ENCODE results near the gene CSF1. TPM values are rescaled to one million over a fixed set of nuclear protein-coding genes. Genes with fewer than 3 reads are reported as not detected.

CSF1 gene
- total RNA-seq, 1 experiment from 2014 or later = 3.0 TPM

GRCh38 chr1:109898842-109899241 is 11.8 kb upstream of the CSF1 start (continued):
- no peak for TF ChIP-seq REST (IDR thresholded peaks at IDR 0.05; ENCODE audit: low read depth)
- no peak for TF ChIP-seq POLR2AphosphoS5 (IDR thresholded peaks at IDR 0.05; ENCODE audit: low read depth, low read length)
- TF ChIP-seq ZFX (IDR thresholded peaks at IDR 0.05) = no peak

- ChIA-PET RAD21 (ENCODE audit: low non-redundant PET in 1 of 2, low total read pairs in 2 of 2, uncharacterized antibody in 2 of 2, unreplicated experiment in 2 of 2) (no interaction called here), CTCF (no interaction called here), POLR2A (no interaction called here)
- DNase-seq (ENCODE audit: low read depth, low spot score) = no peak
- no peak for ATAC-seq
- intact Hi-C loops (cut with micrococcal nuclease) = no loop called here
- Histone ChIP-seq H3K9me3 (ENCODE audit: control insufficient read depth in 1 of 2, insufficient read depth in 1 of 2, low read depth in 1 of 2, low read length in 2 of 2) (no peaks in the 10 kb centered on the region), H3K9ac (ENCODE audit: low read length) (no peak overlapping the region), H3K27me3 (ENCODE audit: insufficient read depth, low read length) (no peaks in the 10 kb centered on the region), H3K79me2 (ENCODE audit: insufficient read depth, low read length) (no peaks in the 10 kb centered on the region), H3K9me2 (ENCODE audit: insufficient read depth) (no peaks in the 10 kb centered on the region), H2AFZ (ENCODE audit: low read depth, low read length, poor library complexity, severe bottlenecking) (no peak overlapping the region), H3K4me1 (ENCODE audit: control insufficient read depth in 1 of 2, insufficient read depth in 2 of 2, low read length in 2 of 2) (peaks cover 2 to 17% of the 10 kb centered on the region in 2 experiments; a peak in 3 of 4 replicates), H3K4me2 (ENCODE audit: low read length) (no peak overlapping the region), H4K20me1 (ENCODE audit: insufficient read depth) (no peaks in the 10 kb centered on the region), H3K27ac (ENCODE audit: low read depth, low read length) (no peak overlapping the region), H3K4me3 (replicated peaks in 1 of 2; ENCODE audit: low read depth in 1 of 2, low read length in 2 of 2) (no peak overlapping the region), H3K36me3 (ENCODE audit: control insufficient read depth in 1 of 2, insufficient read depth in 2 of 2, low read length in 2 of 2) (no peaks in the 10 kb centered on the region)
- no TSS peak for BruUV-seq (replicated peaks)
- TF ChIP-seq JUND (IDR thresholded peaks at IDR 0.05) (no peak), ZFX (IDR thresholded peaks at IDR 0.05) (no peak), POLR2A (IDR thresholded peaks at IDR 0.05; ENCODE audit: borderline replicate concordance, extremely low read depth, insufficient read depth, insufficient read length) (no peak), CEBPB (IDR thresholded peaks at IDR 0.05; ENCODE audit: low read depth) (no peak), MAX (IDR thresholded peaks at IDR 0.05) (no peak)
Measured at GRCh38 chr1:109901141-109901523, 9.5 kb upstream of the CSF1 start.
